Sigmoid colon (tissue), 7 donors: ENCODE results near the gene NRAP. TPM values are rescaled to one million over a fixed set of nuclear protein-coding genes. Genes with fewer than 3 reads are reported as not detected.

Source experiments
- DNase-seq: peaks from one replicate; pipeline ENCODE4 v3.0.0-alpha.2; 2019
- H3K27ac ChIP-seq, 4 donors: fragments of 200-600 bp; sonication (generic); one replicate each; pipeline ENCODE4 v1.5.1; 2016 to 2019; ENCODE audit warnings: mild to moderate bottlenecking in 1 of 4
- H3K27me3 ChIP-seq, 3 donors: fragments of 200-600 bp; sonication (generic); one replicate each; pipeline ENCODE4 v1.5.1; 2019; ENCODE audit warnings: mild to moderate bottlenecking in 1 of 3
- H3K36me3 ChIP-seq, 4 donors: fragments of 200-600 bp; sonication (generic); one replicate each; pipeline ENCODE4 v1.5.1; 2016 to 2019
- H3K4me1 ChIP-seq, 4 donors: fragments of 200-600 bp; sonication (generic); one replicate each; pipeline ENCODE4 v1.5.1; 2017 to 2019
- H3K4me3 ChIP-seq, 4 donors: fragments of 200-600 bp; sonication (generic); one replicate each; pipeline ENCODE4 v1.5.1; 2017 to 2019; ENCODE audit warnings: mild to moderate bottlenecking in 2 of 4, moderate library complexity in 1 of 4
- H3K9me3 ChIP-seq, 4 donors: fragments of 200-600 bp in 3 of 4; sonication (generic) in 3 of 4; one replicate each; pipeline versions ENCODE4 v1.5.1 to v1.6.1; 2013 to 2019
- EP300 ChIP-seq, 4 donors: sonication (generic); formaldehyde crosslinking; IDR thresholded peaks; one replicate each; pipeline ENCODE4 v1.6.1; 2017; ENCODE audit warnings: antibody characterized with exemption in 4 of 4
- POLR2A ChIP-seq, 2 donors: fragments of 450-650 bp; IDR thresholded peaks; one replicate each; pipeline ENCODE4 v1.6.1; 2016; ENCODE audit warnings: antibody characterized with exemption in 2 of 2, mild to moderate bottlenecking in 2 of 2, moderate library complexity in 2 of 2
- POLR2AphosphoS5 ChIP-seq, 4 donors: sonication (generic); formaldehyde crosslinking; IDR thresholded peaks; one replicate each; pipeline ENCODE4 v1.6.1; 2017; ENCODE audit warnings: antibody characterized with exemption in 4 of 4
- WGBS, 2 donors: extraction: QIAGEN DNeasy Blood & Tissue Kit; methylation state at CpG; one replicate each; pipeline ENCODE4 v1.1.7; 2013; 5-methylcytosine and 5-hydroxymethylcytosine counted together
- intact Hi-C: fragments of 100-400 bp; cut with DNase I; formaldehyde crosslinking; loops from one replicate; pipeline ENCODE4 v1.15.1; 2023
- polyA plus RNA-seq, 3 donors: library from polyadenylated mRNA; stranded (reverse); fragments of 200-250 nt; gene quantifications; one replicate each; pipeline ENCODE4 v1.2.3, GENCODE V29; 2013
- total RNA-seq, 4 donors: library from RNA; depleted of rRNA; stranded (reverse); fragments of >200 nt; gene quantifications; one replicate each; pipeline ENCODE4 v1.1.0, GENCODE V29; 2016
- TF ChIP-seq, protein P1 (sequence below), 4 experiments: fragments of 450-650 bp in 3 of 4; fragments of 200-600 bp in 1 of 4; IDR thresholded peaks; one replicate each; pipeline ENCODE4 v1.5.1; 2016 to 2019; ENCODE audit warnings: antibody characterized with exemption in 4 of 4, mild to moderate bottlenecking in 3 of 4, moderate library complexity in 2 of 4
- donor health status: healthy with polysubstance abuse.
- donor health status: Bipolar disorder and iron deficiency.
- donor health status: healthy.

The NRAP gene
- total and polyA plus RNA-seq, 7 donors = 0.41 to 1.2 (median 0.46) TPM; not detected in 4

DNA sequence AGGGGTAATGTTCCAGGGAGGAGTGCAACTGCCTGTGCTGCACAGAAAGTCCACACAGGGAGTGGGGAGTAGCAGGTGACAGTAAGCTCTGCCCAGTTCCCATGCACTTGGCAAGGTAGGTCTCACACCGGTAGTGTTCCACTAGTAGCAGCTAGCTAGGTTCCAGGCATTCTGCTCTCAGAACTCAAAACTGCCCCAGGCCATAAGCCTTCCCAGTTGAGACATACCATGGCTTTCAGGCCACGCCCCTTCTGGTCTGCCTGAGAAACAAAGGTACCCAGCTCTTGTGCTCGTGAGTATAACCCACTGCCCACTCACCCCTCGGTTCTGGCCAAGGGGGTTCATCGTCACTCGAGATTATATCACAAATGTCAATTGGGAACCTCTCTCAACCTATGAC lies 28.4 kb upstream of the NRAP start:
- WGBS, 2 donors = 97 to 98% methylated on average over 6 of the region's 6 CpGs
- Histone ChIP-seq H3K4me1 (no peaks in the 10 kb centered on the region), H3K27ac (no peak overlapping the region)

DNA sequence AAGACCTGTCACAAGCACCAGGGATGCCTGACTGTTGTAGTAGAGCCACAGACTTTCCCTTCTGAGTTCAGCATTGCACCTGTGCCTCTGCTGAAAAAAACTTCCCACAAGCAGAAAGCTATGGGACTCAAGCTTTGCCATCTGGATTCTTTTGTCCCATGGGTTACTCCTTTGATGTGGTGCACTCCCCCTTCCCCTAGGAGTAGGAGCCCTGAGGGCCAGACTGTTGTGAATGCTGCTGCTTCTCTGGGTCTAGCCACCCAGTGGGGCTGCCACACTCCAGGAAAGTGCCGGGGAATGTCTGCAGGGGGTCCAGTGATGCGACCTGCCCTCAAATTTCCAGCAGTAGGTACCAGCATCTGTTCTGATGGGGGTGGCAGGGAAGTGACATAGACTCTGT lies 27.5 kb upstream of the NRAP start:
- Histone ChIP-seq H3K36me3 (peaks cover 0 to 21% (median 9%) of the 10 kb centered on the region in 4 donors), H3K4me3 (no peak overlapping the region), H3K4me1 (no peaks in the 10 kb centered on the region), H3K27me3 (no peaks in the 10 kb centered on the region), H3K9me3 (peaks cover 0 to 6% (median 3%) of the 10 kb centered on the region in 4 donors), H3K27ac (no peak overlapping the region)
- TF ChIP-seq POLR2AphosphoS5 (IDR thresholded peaks at IDR 0.05) (no peak), POLR2A (IDR thresholded peaks at IDR 0.05) (no peak), EP300 (IDR thresholded peaks at IDR 0.05) (no peak)
- TF ChIP-seq, protein P1, sequence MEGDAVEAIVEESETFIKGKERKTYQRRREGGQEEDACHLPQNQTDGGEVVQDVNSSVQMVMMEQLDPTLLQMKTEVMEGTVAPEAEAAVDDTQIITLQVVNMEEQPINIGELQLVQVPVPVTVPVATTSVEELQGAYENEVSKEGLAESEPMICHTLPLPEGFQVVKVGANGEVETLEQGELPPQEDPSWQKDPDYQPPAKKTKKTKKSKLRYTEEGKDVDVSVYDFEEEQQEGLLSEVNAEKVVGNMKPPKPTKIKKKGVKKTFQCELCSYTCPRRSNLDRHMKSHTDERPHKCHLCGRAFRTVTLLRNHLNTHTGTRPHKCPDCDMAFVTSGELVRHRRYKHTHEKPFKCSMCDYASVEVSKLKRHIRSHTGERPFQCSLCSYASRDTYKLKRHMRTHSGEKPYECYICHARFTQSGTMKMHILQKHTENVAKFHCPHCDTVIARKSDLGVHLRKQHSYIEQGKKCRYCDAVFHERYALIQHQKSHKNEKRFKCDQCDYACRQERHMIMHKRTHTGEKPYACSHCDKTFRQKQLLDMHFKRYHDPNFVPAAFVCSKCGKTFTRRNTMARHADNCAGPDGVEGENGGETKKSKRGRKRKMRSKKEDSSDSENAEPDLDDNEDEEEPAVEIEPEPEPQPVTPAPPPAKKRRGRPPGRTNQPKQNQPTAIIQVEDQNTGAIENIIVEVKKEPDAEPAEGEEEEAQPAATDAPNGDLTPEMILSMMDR (IDR thresholded peaks at IDR 0.05) = no peak
- intact Hi-C loops = no loop called here
- WGBS, 2 donors = 98 to 99% methylated on average over 2 of the region's 2 CpGs
- DNase-seq = no peak

More for the DNA sequence above, 28.4 kb upstream of the NRAP start:
- H3K9me3 ChIP-seq = peaks cover 0 to 6% (median 3%) of the 10 kb centered on the region in 4 donors
- H3K4me3 ChIP-seq = no peak overlapping the region
- no peaks in the 10 kb centered on the region for H3K27me3 ChIP-seq
- no peak for DNase-seq
- intact Hi-C loops = no loop called here
- H3K36me3 ChIP-seq = peaks cover 0 to 21% (median 9%) of the 10 kb centered on the region in 4 donors
- TF ChIP-seq EP300 (IDR thresholded peaks at IDR 0.05) (no peak), POLR2AphosphoS5 (IDR thresholded peaks at IDR 0.05) (no peak), POLR2A (IDR thresholded peaks at IDR 0.05) (no peak)
- TF ChIP-seq, protein P1 (IDR thresholded peaks at IDR 0.05) = no peak

DNA sequence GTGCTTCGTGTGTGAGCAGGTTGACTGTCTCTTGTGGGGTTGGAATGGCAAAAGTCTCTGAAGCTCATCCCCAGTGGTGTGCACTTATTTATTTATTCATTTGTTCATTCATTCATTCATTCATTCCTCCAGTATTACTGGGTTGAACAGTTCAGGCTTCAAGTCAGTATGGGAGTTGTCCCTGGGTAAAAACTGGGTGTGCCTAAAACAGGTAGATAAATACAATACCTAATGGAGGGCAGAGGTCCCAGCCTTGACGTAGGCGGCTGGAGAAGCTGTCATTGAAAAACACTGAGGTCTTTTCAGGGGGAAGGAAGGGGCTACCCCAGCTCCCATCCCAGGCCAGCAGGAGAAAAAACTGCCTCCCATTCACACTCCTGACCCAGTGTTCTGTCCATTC lies 26.9 kb upstream of the NRAP start:
- Histone ChIP-seq H3K27me3 (no peaks in the 10 kb centered on the region), H3K27ac (no peak overlapping the region), H3K9me3 (peaks cover 0 to 6% (median 3%) of the 10 kb centered on the region in 4 donors), H3K36me3 (peaks cover 0 to 21% (median 9%) of the 10 kb centered on the region in 4 donors), H3K4me3 (no peak overlapping the region), H3K4me1 (no peaks in the 10 kb centered on the region)
- intact Hi-C loops = no loop called here
- no peak for DNase-seq
- WGBS, 2 donors = 38 to 62% methylated on average over 3 of the region's 3 CpGs
- TF ChIP-seq POLR2A (IDR thresholded peaks at IDR 0.05) (no peak), EP300 (IDR thresholded peaks at IDR 0.05) (no peak), POLR2AphosphoS5 (IDR thresholded peaks at IDR 0.05) (no peak)
- TF ChIP-seq, protein P1 (IDR thresholded peaks at IDR 0.05) = no peak

DNA sequence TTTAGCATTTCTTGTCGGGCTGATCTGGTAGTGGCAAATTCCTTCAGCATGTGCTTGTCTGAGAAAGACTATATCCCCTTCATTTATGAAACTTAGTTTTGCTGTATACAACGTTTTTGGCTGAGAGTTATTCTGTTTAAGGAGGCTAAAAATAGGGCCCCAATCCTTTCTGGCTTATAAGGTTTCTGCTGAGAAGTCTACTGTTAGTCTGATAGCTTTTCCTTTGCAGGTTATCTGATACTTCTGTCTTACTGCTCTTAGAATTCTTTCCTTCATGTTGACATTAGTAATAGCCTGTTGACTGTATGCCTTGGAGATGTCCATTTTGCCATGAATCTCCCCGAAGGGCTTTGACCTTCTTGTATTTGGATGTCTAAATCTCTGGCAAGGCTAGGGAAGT lies 25.7 kb upstream of the NRAP start:
- Histone ChIP-seq H3K27ac (no peak overlapping the region), H3K27me3 (no peaks in the 10 kb centered on the region), H3K4me1 (no peaks in the 10 kb centered on the region), H3K4me3 (no peak overlapping the region), H3K36me3 (peaks cover 0 to 21% (median 9%) of the 10 kb centered on the region in 4 donors), H3K9me3 (peaks cover 0 to 6% (median 3%) of the 10 kb centered on the region in 4 donors)
- no peak for DNase-seq
- TF ChIP-seq POLR2AphosphoS5 (IDR thresholded peaks at IDR 0.05) = no peak
- 75 to 80% methylated on average over 3 of the region's 3 CpGs for WGBS, 2 donors
- intact Hi-C loops = no loop called here

DNA sequence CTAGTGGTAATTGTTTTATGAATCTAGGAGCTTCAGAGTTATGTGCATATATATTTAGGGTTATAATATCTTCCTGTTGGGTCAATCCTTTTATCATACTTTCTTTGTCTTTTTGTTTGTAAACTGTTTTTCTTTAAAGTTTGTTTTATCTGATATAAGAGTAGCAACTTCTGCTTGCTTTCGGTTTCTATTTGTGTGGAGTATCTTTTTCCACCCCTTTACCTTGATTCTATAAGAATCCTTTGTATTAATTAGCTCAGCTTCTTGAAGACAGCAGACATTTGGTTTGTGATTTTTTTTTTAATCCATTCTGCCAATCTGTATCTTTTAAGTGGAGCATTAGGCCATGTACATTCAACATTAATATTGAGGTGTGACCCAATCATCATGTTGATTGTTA lies 25.2 kb upstream of the NRAP start:
- 69 to 91% methylated on average over 1 of the region's 1 CpG for WGBS, 2 donors
- Histone ChIP-seq H3K9me3 (peaks cover 0 to 8% (median 4%) of the 10 kb centered on the region in 4 donors), H3K27ac (no peak overlapping the region), H3K27me3 (no peaks in the 10 kb centered on the region), H3K36me3 (peaks cover 0 to 21% (median 9%) of the 10 kb centered on the region in 4 donors), H3K4me1 (no peaks in the 10 kb centered on the region), H3K4me3 (no peak overlapping the region)
- intact Hi-C loops = no loop called here
- TF ChIP-seq POLR2A (IDR thresholded peaks at IDR 0.05) = no peak
- TF ChIP-seq, protein P1 (IDR thresholded peaks at IDR 0.05) = no peak
- no peak for TF ChIP-seq POLR2AphosphoS5 (IDR thresholded peaks at IDR 0.05)
- TF ChIP-seq EP300 (IDR thresholded peaks at IDR 0.05) = no peak
- no peak for DNase-seq
